Mesendoderm (in vitro differentiated cells): ENCODE measurements around the gene RTP1.

ENCODE experiments used
- DNase-seq: peaks from one replicate; pipeline ENCODE4 v3.0.0; 2013
- H2AK5ac ChIP-seq: 2 replicates; pipeline ENCODE4 v1.6.1; 2013; ENCODE audit warnings: low read length, inconsistent platforms
- H2BK120ac ChIP-seq: 2 replicates; pipeline ENCODE4 v1.6.1; 2013; ENCODE audit warnings: low read depth, mild to moderate bottlenecking, low read length, moderate library complexity, mixed read lengths
- H2BK15ac ChIP-seq: replicated peaks from 2 replicates; pipeline ENCODE4 v1.6.1; 2013; ENCODE audit warnings: low read depth, mild to moderate bottlenecking, moderate library complexity
- H2BK5ac ChIP-seq: 2 replicates; pipeline ENCODE4 v1.6.1; 2013; ENCODE audit warnings: low read length, inconsistent platforms
- H3K18ac ChIP-seq: 2 replicates; pipeline ENCODE4 v1.6.1; 2013; ENCODE audit warnings: mild to moderate bottlenecking, low read length, mixed read lengths
- H3K23ac ChIP-seq: one replicate; pipeline ENCODE4 v1.6.1; 2013; ENCODE audit warnings: low read length
- H3K27ac ChIP-seq: 2 replicates; pipeline ENCODE4 v1.5.1; 2013; ENCODE audit warnings: low read depth, mild to moderate bottlenecking, inconsistent platforms, low read length, moderate library complexity
- H3K27me3 ChIP-seq: 2 replicates; pipeline ENCODE4 v1.6.1; 2013; ENCODE audit warnings: low read length, control low read depth, mild to moderate bottlenecking, inconsistent platforms; ENCODE audit not compliant: insufficient read depth, poor library complexity
- H3K36me3 ChIP-seq: 2 replicates; pipeline ENCODE4 v1.6.1; 2013; ENCODE audit warnings: low read length, inconsistent platforms; ENCODE audit not compliant: control insufficient read depth, insufficient read depth
- H3K4ac ChIP-seq: one replicate; pipeline ENCODE4 v1.6.1; 2013; ENCODE audit warnings: low read depth, mild to moderate bottlenecking, low read length, moderate library complexity
- H3K4me1 ChIP-seq: 2 replicates; pipeline ENCODE4 v1.6.1; 2013; ENCODE audit warnings: low read depth, low read length, inconsistent platforms; ENCODE audit not compliant: control insufficient read depth
- H3K4me2 ChIP-seq: 2 replicates; pipeline ENCODE4 v1.6.1; 2013; ENCODE audit warnings: low read length
- H3K4me3 ChIP-seq: 2 replicates; pipeline ENCODE4 v1.5.1; 2013; ENCODE audit warnings: mild to moderate bottlenecking, low read length
- H3K56ac ChIP-seq: one replicate; pipeline ENCODE4 v1.6.1; 2013; ENCODE audit warnings: low read length
- H3K79me1 ChIP-seq: 2 replicates; pipeline ENCODE4 v1.6.1; 2013; ENCODE audit warnings: low read length, inconsistent platforms
- H3K79me2 ChIP-seq: 2 replicates; pipeline ENCODE4 v1.6.1; 2013; ENCODE audit warnings: mild to moderate bottlenecking, low read length; ENCODE audit not compliant: control insufficient read depth, insufficient read depth
- H3K9ac ChIP-seq: 2 replicates; pipeline ENCODE4 v1.6.1; 2013; ENCODE audit warnings: low read length, inconsistent platforms
- H4K5ac ChIP-seq: one replicate; pipeline ENCODE4 v1.6.1; 2013; ENCODE audit warnings: low read length
- H4K8ac ChIP-seq: one replicate; pipeline ENCODE4 v1.6.1; 2013; ENCODE audit warnings: low read depth, mild to moderate bottlenecking, control low read depth, low read length, moderate library complexity
- whole genome bisulfite sequencing: extraction: QIAGEN DNeasy Blood & Tissue Kit; methylation state at CpG from one replicate; pipeline ENCODE4 v1.1.7; 2013; ENCODE audit warnings: low lambda C conversion rate, missing lambda C conversion rate; ENCODE audit not compliant: insufficient coverage; ENCODE audit errors: extremely low coverage; 5-methylcytosine and 5-hydroxymethylcytosine counted together

Gene RTP1

DNA sequence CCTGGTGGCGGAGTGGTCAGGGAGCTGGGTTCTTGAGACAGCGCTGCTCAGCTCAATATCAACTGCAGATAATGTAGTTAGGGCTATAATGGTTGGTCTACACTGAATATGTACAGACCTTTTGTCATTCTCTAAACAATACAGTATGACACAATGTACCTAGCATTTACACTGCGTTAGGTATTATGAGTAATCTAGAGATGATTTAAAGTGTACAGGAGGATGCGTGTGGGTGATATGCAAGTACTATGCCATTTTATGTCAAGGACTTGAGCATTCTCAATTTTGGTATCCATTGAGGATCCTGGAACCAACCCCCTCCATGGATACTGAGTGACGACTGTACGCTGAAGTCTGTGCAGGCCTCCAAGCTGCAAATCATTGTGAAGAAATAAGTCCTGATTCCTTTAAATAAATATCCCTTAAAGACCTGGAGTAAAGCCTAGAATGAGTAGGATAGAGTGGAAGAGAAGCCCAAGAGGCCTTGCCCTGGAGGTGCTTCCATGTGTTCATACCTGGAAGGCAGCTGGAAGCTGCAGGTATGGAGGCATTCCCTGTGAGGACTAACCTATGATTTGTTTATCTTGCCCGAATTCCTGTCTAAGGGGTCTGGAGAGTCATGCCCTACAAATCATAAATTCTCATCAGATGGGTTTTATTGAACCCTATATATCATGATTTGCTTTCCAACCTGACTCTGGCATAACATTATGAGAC lies 15.7 kb upstream of the RTP1 start:
- H3K18ac ChIP-seq, result peak overlapping the region; percentile 93
- no peaks in the 10 kb centered on the region for H3K79me2 ChIP-seq
- no peak overlapping the region for H4K5ac ChIP-seq
- peaks cover 5% of the 10 kb centered on the region for H3K4me1 ChIP-seq
- H3K23ac ChIP-seq, result peak overlapping the region; percentile 24
- peak overlapping the region; percentile 56 for H3K56ac ChIP-seq
- no peak for DNase-seq
- H3K9ac ChIP-seq, result no peak overlapping the region
- H3K4me3 ChIP-seq, result no peak overlapping the region
- H2BK120ac ChIP-seq, result peak overlapping the region; percentile 79
- peak overlapping the region; percentile 86 for H4K8ac ChIP-seq
- peak overlapping the region; percentile 12 for H3K4ac ChIP-seq
- H3K4me2 ChIP-seq, result no peak overlapping the region
- H2AK5ac ChIP-seq, result no peak overlapping the region
- no peak overlapping the region for H2BK15ac ChIP-seq
- no CpG with 5 or more reads among the region's 7 CpGs for WGBS
- no peaks in the 10 kb centered on the region for H3K79me1 ChIP-seq
- H3K27ac ChIP-seq, result peak overlapping the region; percentile 90
- no peaks in the 10 kb centered on the region for H3K27me3 ChIP-seq
- peak overlapping the region; percentile 73 for H2BK5ac ChIP-seq
- no peaks in the 10 kb centered on the region for H3K36me3 ChIP-seq

- no peak overlapping the region for H2BK15ac ChIP-seq
- H3K4ac ChIP-seq, result no peak overlapping the region
- H3K36me3 ChIP-seq, result no peaks in the 10 kb centered on the region
- H3K4me3 ChIP-seq, result no peak overlapping the region
- H4K5ac ChIP-seq, result no peak overlapping the region
- H3K79me1 ChIP-seq, result no peaks in the 10 kb centered on the region
- no peaks in the 10 kb centered on the region for H3K79me2 ChIP-seq
- no peak for DNase-seq
- no peak overlapping the region for H3K23ac ChIP-seq
- no peak overlapping the region for H3K9ac ChIP-seq
- H3K4me1 ChIP-seq, result peaks cover 11% of the 10 kb centered on the region
- H3K27me3 ChIP-seq, result no peaks in the 10 kb centered on the region
- peak overlapping the region; percentile 64 for H3K18ac ChIP-seq
- H4K8ac ChIP-seq, result no peak overlapping the region
- H2BK5ac ChIP-seq, result no peak overlapping the region
- WGBS, result no CpG with 5 or more reads among the region's 7 CpGs
- no peak overlapping the region for H3K4me2 ChIP-seq
- no peak overlapping the region for H3K27ac ChIP-seq
- peak overlapping the region; percentile 68 for H2BK120ac ChIP-seq
- no peak overlapping the region for H2AK5ac ChIP-seq
- peak overlapping the region; percentile 42 for H3K56ac ChIP-seq
Measured at GRCh38 chr3:187183210-187183862, 13.9 kb upstream of the RTP1 start.

- Histone ChIP-seq H3K79me2 (no peaks in the 10 kb centered on the region), H3K36me3 (no peaks in the 10 kb centered on the region), H3K56ac (no peak overlapping the region), H3K79me1 (no peaks in the 10 kb centered on the region), H3K27ac (no peak overlapping the region), H3K4ac (no peak overlapping the region), H2BK15ac (peak overlapping the region; percentile 88), H3K18ac (peak overlapping the region; percentile 64), H3K27me3 (no peaks in the 10 kb centered on the region), H3K4me3 (no peak overlapping the region), H3K4me1 (peaks cover 11% of the 10 kb centered on the region), H4K8ac (no peak overlapping the region), H3K9ac (no peak overlapping the region), H4K5ac (no peak overlapping the region), H2AK5ac (no peak overlapping the region), H2BK120ac (peak overlapping the region; percentile 68), H3K23ac (no peak overlapping the region), H3K4me2 (no peak overlapping the region), H2BK5ac (no peak overlapping the region)
- DNase-seq, result no peak
- WGBS, result no CpG with 5 or more reads among the region's 6 CpGs
Measured at GRCh38 chr3:187183903-187184302, 13.4 kb upstream of the RTP1 start.

GRCh38 chr3:187185759-187186158 lies 11.5 kb upstream of the RTP1 start:
- H3K4me2 ChIP-seq, result no peak overlapping the region
- H3K79me2 ChIP-seq, result no peaks in the 10 kb centered on the region
- no peak overlapping the region for H3K56ac ChIP-seq
- peak overlapping the region; percentile 88 for H3K27ac ChIP-seq
- no peaks in the 10 kb centered on the region for H3K36me3 ChIP-seq
- WGBS, result no CpG with 5 or more reads among the region's 4 CpGs
- H3K4ac ChIP-seq, result no peak overlapping the region
- no peak overlapping the region for H2BK5ac ChIP-seq
- no peak overlapping the region for H4K5ac ChIP-seq
- peak overlapping the region; percentile 57 for H3K23ac ChIP-seq
- H3K79me1 ChIP-seq, result no peaks in the 10 kb centered on the region
- peak overlapping the region; percentile 39 for H3K18ac ChIP-seq
- H3K4me1 ChIP-seq, result peaks cover 11% of the 10 kb centered on the region
- no peaks in the 10 kb centered on the region for H3K27me3 ChIP-seq
- no peak overlapping the region for H2AK5ac ChIP-seq
- no peak overlapping the region for H3K9ac ChIP-seq
- no peak overlapping the region for H3K4me3 ChIP-seq
- H2BK120ac ChIP-seq, result no peak overlapping the region
- DNase-seq, result peak; percentile 75
- H2BK15ac ChIP-seq, result peak overlapping the region; percentile 86
- no peak overlapping the region for H4K8ac ChIP-seq

GRCh38 chr3:187186375-187186774 lies 10.9 kb upstream of the RTP1 start:
- Histone ChIP-seq H3K27me3 (no peaks in the 10 kb centered on the region), H3K79me1 (no peaks in the 10 kb centered on the region), H3K27ac (peak overlapping the region; percentile 49), H2BK15ac (no peak overlapping the region), H3K4me3 (no peak overlapping the region), H4K5ac (no peak overlapping the region), H3K4me2 (no peak overlapping the region), H3K4ac (no peak overlapping the region), H3K23ac (no peak overlapping the region), H2BK5ac (no peak overlapping the region), H3K4me1 (peaks cover 10% of the 10 kb centered on the region), H3K36me3 (no peaks in the 10 kb centered on the region), H4K8ac (no peak overlapping the region), H2AK5ac (no peak overlapping the region), H3K79me2 (no peaks in the 10 kb centered on the region), H2BK120ac (no peak overlapping the region), H3K9ac (no peak overlapping the region), H3K56ac (no peak overlapping the region), H3K18ac (peak overlapping the region; percentile 65)
- DNase-seq, result no peak
- WGBS, result no CpG with 5 or more reads among the region's 2 CpGs
